Neural cell (in vitro differentiated cells): ENCODE data around the gene LRRC8B. TPM values are rescaled to one million over a fixed set of nuclear protein-coding genes. Genes with fewer than 3 reads are reported as not detected.

ENCODE experiments used
- H2AFZ ChIP-seq: fragments of 200-600, 300-800 bp; sonication (generic), shearing (Covaris generic); 2 replicates; pipeline ENCODE4 v1.6.0; 2014; ENCODE audit warnings: low read depth, mild to moderate bottlenecking, antibody characterized with exemption, low read length, moderate library complexity
- H3F3A ChIP-seq: fragments of 200-600 bp; shearing (Covaris generic); 2 replicates; pipeline ENCODE4 v1.6.1; 2016; ENCODE audit warnings: mild to moderate bottlenecking, moderate library complexity, mixed read lengths, antibody characterized with exemption, low read length; ENCODE audit not compliant: insufficient read depth, poor library complexity, severe bottlenecking
- H3K27ac ChIP-seq: fragments of 200-600, 300-800 bp; sonication (generic), shearing (Covaris generic); 2 replicates; pipeline ENCODE4 v1.5.1; 2014; ENCODE audit warnings: mild to moderate bottlenecking, low read length, moderate library complexity
- H3K27me3 ChIP-seq: fragments of 300-800, 200-600 bp; sonication (generic), shearing (Covaris generic); 2 replicates; pipeline ENCODE4 v1.6.0; 2014; ENCODE audit warnings: mild to moderate bottlenecking, low read depth, low read length, moderate library complexity; ENCODE audit not compliant: insufficient read depth
- H3K36me3 ChIP-seq: fragments of 300-800, 200-600 bp; sonication (generic), shearing (Covaris generic); 2 replicates; pipeline ENCODE4 v1.5.1; 2014; ENCODE audit warnings: mild to moderate bottlenecking, antibody characterized with exemption, low read length, moderate library complexity; ENCODE audit not compliant: insufficient read depth
- H3K4me2 ChIP-seq: fragments of 300-800, 200-600 bp; sonication (generic), shearing (Covaris generic); 2 replicates; pipeline ENCODE4 v1.6.0; 2014; ENCODE audit warnings: mild to moderate bottlenecking, low read length
- H3K4me3 ChIP-seq: fragments of 300-800, 200-600 bp; sonication (generic), shearing (Covaris generic); 2 replicates; pipeline ENCODE4 v1.5.1; 2014; ENCODE audit warnings: mild to moderate bottlenecking, low read length, moderate library complexity
- H3K79me2 ChIP-seq: fragments of 200-600 bp; shearing (Covaris generic); replicated peaks from 2 replicates; pipeline ENCODE4 v1.6.0; 2014; ENCODE audit warnings: mild to moderate bottlenecking, low read length, moderate library complexity; ENCODE audit not compliant: insufficient read depth
- H3K9ac ChIP-seq: fragments of 300-800, 200-600 bp; sonication (generic), shearing (Covaris generic); 2 replicates; pipeline ENCODE4 v1.6.1; 2016; ENCODE audit warnings: mild to moderate bottlenecking, low read length, mixed read lengths
- H3K9me2 ChIP-seq: fragments of 200-600 bp; shearing (Covaris generic); 2 replicates; pipeline ENCODE4 v1.6.1; 2016; ENCODE audit warnings: mild to moderate bottlenecking, low read length, mixed read lengths; ENCODE audit not compliant: insufficient read depth
- H3K9me3 ChIP-seq: fragments of 200-600, 300-800 bp; sonication (generic), shearing (Covaris generic); 2 replicates; pipeline ENCODE4 v1.6.1; 2016; ENCODE audit warnings: mild to moderate bottlenecking, mixed run types, low read length, moderate library complexity, mixed read lengths
- H4K20me1 ChIP-seq: fragments of 200-600 bp; shearing (Covaris generic); 2 replicates; pipeline ENCODE4 v1.6.1; 2016; ENCODE audit warnings: mild to moderate bottlenecking, mixed run types; ENCODE audit not compliant: insufficient read depth
- EP300 ChIP-seq: fragments of 450-650 bp; conservative IDR thresholded peaks from 2 replicates; pipeline ENCODE4 v1.6.1; 2014; ENCODE audit warnings: antibody characterized with exemption, mild to moderate bottlenecking, moderate library complexity; ENCODE audit not compliant: poor library complexity, severe bottlenecking
- EZH2 ChIP-seq: fragments of 200-600, 300-800 bp; shearing (Covaris generic), sonication (generic); IDR thresholded peaks from 2 replicates; pipeline ENCODE4 v1.6.1; 2014; ENCODE audit warnings: antibody characterized with exemption, low read length, borderline replicate concordance, mild to moderate bottlenecking; ENCODE audit not compliant: insufficient read depth, poor library complexity, severe bottlenecking
- POLR2AphosphoS5 ChIP-seq: IDR thresholded peaks from 2 replicates; pipeline ENCODE4 v1.6.1; 2012
- RAD21 ChIP-seq: fragments of 450-650 bp; conservative IDR thresholded peaks from 2 replicates; pipeline ENCODE4 v1.6.1; 2014; ENCODE audit warnings: antibody characterized with exemption, mild to moderate bottlenecking, moderate library complexity
- SMC3 ChIP-seq: fragments of 450-650 bp; conservative IDR thresholded peaks from 2 replicates; pipeline ENCODE4 v1.6.1; 2014; ENCODE audit warnings: antibody characterized with exemption, mild to moderate bottlenecking, moderate library complexity; ENCODE audit not compliant: poor library complexity
- TAF1 ChIP-seq: IDR thresholded peaks from 2 replicates; pipeline ENCODE4 v1.6.1; 2012; ENCODE audit warnings: low read depth
- polyA plus RNA-seq: library from polyadenylated mRNA; depleted of rRNA; stranded (reverse); fragments of >200 nt; gene quantifications from 2 replicates; pipeline ENCODE4 v1.2.3, GENCODE V29; 2014
- TF ChIP-seq, protein P1 (sequence below): IDR thresholded peaks from 2 replicates; pipeline ENCODE4 v1.6.1; 2012; ENCODE audit warnings: borderline replicate concordance
- TF ChIP-seq, protein P2 (sequence below): fragments of 450-650 bp; IDR thresholded peaks from 2 replicates; pipeline ENCODE4 v1.5.1; 2014; ENCODE audit warnings: antibody characterized with exemption, mild to moderate bottlenecking, moderate library complexity; ENCODE audit not compliant: poor library complexity, severe bottlenecking

Gene LRRC8B
- polyA plus RNA-seq, 1 donor from 2014 or later: 15.9 TPM

DNA sequence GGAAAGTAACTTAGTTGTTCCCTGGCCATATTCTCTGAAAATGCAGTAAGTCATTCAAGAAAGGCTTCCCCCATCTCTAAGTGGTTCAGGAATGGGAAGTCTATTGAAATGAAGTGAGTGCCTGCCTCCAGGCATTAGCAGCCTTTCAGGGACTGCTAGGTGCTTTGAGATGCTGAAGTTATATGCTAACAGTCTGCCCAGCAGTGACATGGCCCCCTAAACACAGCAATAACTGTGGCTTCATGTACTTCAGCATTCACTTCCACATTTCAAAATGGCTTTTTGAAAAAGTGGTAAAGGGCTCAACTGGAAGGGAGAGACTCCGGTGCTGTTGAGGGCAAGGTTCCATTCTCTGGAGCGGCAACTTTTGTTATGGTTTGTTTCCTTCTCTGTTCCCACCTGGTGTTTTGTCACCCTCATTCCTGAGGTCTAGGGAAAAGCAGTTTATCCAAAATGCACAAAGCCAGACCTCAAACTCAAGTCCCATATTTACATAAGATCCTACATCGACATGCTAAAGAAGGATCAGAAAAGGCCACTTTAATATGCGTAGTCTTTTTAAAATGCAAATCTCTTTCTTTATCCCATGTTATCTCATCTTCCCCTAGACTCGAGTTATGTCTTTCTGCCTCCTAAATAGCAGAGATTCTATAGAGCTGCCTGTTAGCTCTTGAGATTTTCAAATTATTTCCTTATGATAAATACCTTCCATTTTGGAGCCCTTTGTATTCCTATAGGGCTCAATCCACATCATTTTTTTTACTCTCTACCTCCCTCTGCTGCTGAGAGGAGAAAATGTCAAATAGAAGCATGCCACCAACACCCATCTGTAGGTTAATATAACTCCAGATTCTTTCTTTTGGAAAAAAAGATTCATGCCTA, 74.1 kb downstream of the LRRC8B start:
- H3F3A ChIP-seq: no peaks in the 10 kb centered on the region
- H3K9me2 ChIP-seq: no peaks in the 10 kb centered on the region
- H3K79me2 ChIP-seq: no peaks in the 10 kb centered on the region
- H3K27ac ChIP-seq: no peak overlapping the region
- no peaks in the 10 kb centered on the region for H3K36me3 ChIP-seq
- TF ChIP-seq RAD21: peak; percentile 66
- TF ChIP-seq, protein P1, sequence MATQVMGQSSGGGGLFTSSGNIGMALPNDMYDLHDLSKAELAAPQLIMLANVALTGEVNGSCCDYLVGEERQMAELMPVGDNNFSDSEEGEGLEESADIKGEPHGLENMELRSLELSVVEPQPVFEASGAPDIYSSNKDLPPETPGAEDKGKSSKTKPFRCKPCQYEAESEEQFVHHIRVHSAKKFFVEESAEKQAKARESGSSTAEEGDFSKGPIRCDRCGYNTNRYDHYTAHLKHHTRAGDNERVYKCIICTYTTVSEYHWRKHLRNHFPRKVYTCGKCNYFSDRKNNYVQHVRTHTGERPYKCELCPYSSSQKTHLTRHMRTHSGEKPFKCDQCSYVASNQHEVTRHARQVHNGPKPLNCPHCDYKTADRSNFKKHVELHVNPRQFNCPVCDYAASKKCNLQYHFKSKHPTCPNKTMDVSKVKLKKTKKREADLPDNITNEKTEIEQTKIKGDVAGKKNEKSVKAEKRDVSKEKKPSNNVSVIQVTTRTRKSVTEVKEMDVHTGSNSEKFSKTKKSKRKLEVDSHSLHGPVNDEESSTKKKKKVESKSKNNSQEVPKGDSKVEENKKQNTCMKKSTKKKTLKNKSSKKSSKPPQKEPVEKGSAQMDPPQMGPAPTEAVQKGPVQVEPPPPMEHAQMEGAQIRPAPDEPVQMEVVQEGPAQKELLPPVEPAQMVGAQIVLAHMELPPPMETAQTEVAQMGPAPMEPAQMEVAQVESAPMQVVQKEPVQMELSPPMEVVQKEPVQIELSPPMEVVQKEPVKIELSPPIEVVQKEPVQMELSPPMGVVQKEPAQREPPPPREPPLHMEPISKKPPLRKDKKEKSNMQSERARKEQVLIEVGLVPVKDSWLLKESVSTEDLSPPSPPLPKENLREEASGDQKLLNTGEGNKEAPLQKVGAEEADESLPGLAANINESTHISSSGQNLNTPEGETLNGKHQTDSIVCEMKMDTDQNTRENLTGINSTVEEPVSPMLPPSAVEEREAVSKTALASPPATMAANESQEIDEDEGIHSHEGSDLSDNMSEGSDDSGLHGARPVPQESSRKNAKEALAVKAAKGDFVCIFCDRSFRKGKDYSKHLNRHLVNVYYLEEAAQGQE: no peak
- TF ChIP-seq EZH2: no peak
- TF ChIP-seq SMC3: peak; percentile 78
- TF ChIP-seq, protein P2, sequence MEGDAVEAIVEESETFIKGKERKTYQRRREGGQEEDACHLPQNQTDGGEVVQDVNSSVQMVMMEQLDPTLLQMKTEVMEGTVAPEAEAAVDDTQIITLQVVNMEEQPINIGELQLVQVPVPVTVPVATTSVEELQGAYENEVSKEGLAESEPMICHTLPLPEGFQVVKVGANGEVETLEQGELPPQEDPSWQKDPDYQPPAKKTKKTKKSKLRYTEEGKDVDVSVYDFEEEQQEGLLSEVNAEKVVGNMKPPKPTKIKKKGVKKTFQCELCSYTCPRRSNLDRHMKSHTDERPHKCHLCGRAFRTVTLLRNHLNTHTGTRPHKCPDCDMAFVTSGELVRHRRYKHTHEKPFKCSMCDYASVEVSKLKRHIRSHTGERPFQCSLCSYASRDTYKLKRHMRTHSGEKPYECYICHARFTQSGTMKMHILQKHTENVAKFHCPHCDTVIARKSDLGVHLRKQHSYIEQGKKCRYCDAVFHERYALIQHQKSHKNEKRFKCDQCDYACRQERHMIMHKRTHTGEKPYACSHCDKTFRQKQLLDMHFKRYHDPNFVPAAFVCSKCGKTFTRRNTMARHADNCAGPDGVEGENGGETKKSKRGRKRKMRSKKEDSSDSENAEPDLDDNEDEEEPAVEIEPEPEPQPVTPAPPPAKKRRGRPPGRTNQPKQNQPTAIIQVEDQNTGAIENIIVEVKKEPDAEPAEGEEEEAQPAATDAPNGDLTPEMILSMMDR: peak; percentile 72
- no peaks in the 10 kb centered on the region for H3K27me3 ChIP-seq
- no peak overlapping the region for H3K9ac ChIP-seq
- H4K20me1 ChIP-seq: no peaks in the 10 kb centered on the region
- H3K4me2 ChIP-seq: no peak overlapping the region
- H2AFZ ChIP-seq: peak overlapping the region; percentile 1
- no peaks in the 10 kb centered on the region for H3K9me3 ChIP-seq
- no peak overlapping the region for H3K4me3 ChIP-seq

DNA sequence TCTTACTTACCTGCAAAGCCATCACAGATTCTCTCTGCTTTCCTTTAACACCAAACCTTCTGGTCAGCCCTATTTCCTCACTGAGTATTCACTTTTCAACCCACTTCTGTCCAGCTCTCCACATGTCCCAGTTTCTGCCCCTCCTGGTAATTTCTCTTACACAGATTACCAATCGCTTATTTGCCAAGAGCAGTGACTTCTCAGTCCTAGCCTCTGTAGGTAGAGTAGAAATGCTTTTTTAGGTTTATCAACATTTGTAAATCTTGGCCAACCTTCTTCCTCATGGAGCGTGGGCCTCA, 74.7 kb downstream of the LRRC8B start:
- Histone ChIP-seq H3K9me3 (no peaks in the 10 kb centered on the region), H3K27ac (no peak overlapping the region), H3K36me3 (no peaks in the 10 kb centered on the region), H3K4me2 (no peak overlapping the region), H3K4me3 (no peak overlapping the region), H3K9me2 (no peaks in the 10 kb centered on the region), H4K20me1 (no peaks in the 10 kb centered on the region), H3F3A (no peaks in the 10 kb centered on the region), H3K79me2 (no peaks in the 10 kb centered on the region), H3K27me3 (no peaks in the 10 kb centered on the region), H2AFZ (no peak overlapping the region), H3K9ac (no peak overlapping the region)
- TF ChIP-seq EP300 (no peak), TAF1 (no peak), POLR2AphosphoS5 (no peak), RAD21 (no peak)
- TF ChIP-seq, protein P2: no peak
- TF ChIP-seq, protein P1: no peak
